Endothelial cell of umbilical vein (primary cell): ENCODE results near the gene CELSR1. TPM values are rescaled to one million over a fixed set of nuclear protein-coding genes. Genes with fewer than 3 reads are reported as not detected.

Experiments
- BruUV-seq: library from RNA; stranded (reverse); fragments of 400-500 nt; replicated peaks from 2 replicates; lab custom pipeline; 2021; lab: Mats Ljungman, UMichigan
- CTCF ChIA-PET: fragments of 300-600, 350-600 bp; sonication (Branson Sonifier 250); formaldehyde crosslinking; loops from one replicate; lab custom pipeline; 2021; ENCODE audit warnings: antibody characterized with exemption, inconsistent platforms; lab: Charles Lee
- POLR2A ChIA-PET: fragments of 300-600, 350-600 bp; sonication (Branson Sonifier 250); formaldehyde crosslinking; loops from one replicate; lab custom pipeline; 2021; ENCODE audit warnings: antibody characterized with exemption, inconsistent platforms; lab: Charles Lee
- DNase-seq: peaks from one replicate; pipeline ENCODE4 v3.0.0-alpha.2; 2011; ENCODE audit warnings: low read depth, low spot score
- FAIRE-seq: peaks from 2 replicates; lab custom pipeline; 2011; peaks lifted over from hg19 to GRCh38; lab: Jason Lieb, UNC
- H2AFZ ChIP-seq: 2 replicates; pipeline ENCODE4 v1.6.0; 2012; ENCODE audit warnings: low read depth, low read length, control low read depth, inconsistent platforms
- H3K27ac ChIP-seq: 2 replicates; pipeline ENCODE4 v1.5.1; 2011; ENCODE audit warnings: low read depth, mild to moderate bottlenecking, control low read depth, low read length, moderate library complexity; ENCODE audit not compliant: insufficient read depth
- H3K27me3 ChIP-seq, 2 experiments: 2 replicates each; pipeline versions ENCODE4 v1.6.0 to v1.6.1; 2011; ENCODE audit warnings: low read length in 2 of 2, mixed read lengths in 1 of 2; ENCODE audit not compliant: control insufficient read depth in 2 of 2, insufficient read depth in 2 of 2
- H3K36me3 ChIP-seq, 2 experiments: 2 replicates in 1 of 2; 3 replicates in 1 of 2; pipeline ENCODE4 v1.5.1; 2011; ENCODE audit warnings: low read length in 2 of 2, mild to moderate bottlenecking in 1 of 2, moderate library complexity in 1 of 2; ENCODE audit not compliant: control insufficient read depth in 2 of 2, insufficient read depth in 2 of 2; ENCODE audit errors: extremely low read depth in 1 of 2
- H3K4me1 ChIP-seq: 3 replicates; pipeline ENCODE4 v1.5.1; 2011; ENCODE audit warnings: mild to moderate bottlenecking, low read length; ENCODE audit not compliant: control insufficient read depth, insufficient read depth; ENCODE audit errors: extremely low read depth
- H3K4me2 ChIP-seq: 2 replicates; pipeline ENCODE4 v1.6.1; 2011; ENCODE audit warnings: low read length, control low read depth, mixed read lengths; ENCODE audit not compliant: insufficient read depth
- H3K4me3 ChIP-seq, 3 experiments: fragments of 200-600 bp in 1 of 3; sonication (generic), shearing (Covaris generic) in 1 of 3; replicated peaks in 1 of 3; 2 replicates each; pipeline ENCODE4 v1.5.1; 2011 to 2016; ENCODE audit warnings: control low read depth in 3 of 3, low read length in 3 of 3, mild to moderate bottlenecking in 2 of 3, inconsistent platforms in 1 of 3, low read depth in 1 of 3, moderate library complexity in 1 of 3; ENCODE audit not compliant: insufficient read depth in 1 of 3
- H3K79me2 ChIP-seq: 2 replicates; pipeline ENCODE4 v1.6.0; 2012; ENCODE audit warnings: low read length, inconsistent platforms; ENCODE audit not compliant: control insufficient read depth, insufficient read depth
- H3K9ac ChIP-seq: replicated peaks from 2 replicates; pipeline ENCODE3; 2011; ENCODE audit warnings: low read length, control low read depth; ENCODE audit not compliant: insufficient read depth; ENCODE audit errors: extremely low read depth
- H3K9me1 ChIP-seq: replicated peaks from 3 replicates; pipeline ENCODE4 v1.6.0; 2011; ENCODE audit warnings: mild to moderate bottlenecking, low read length; ENCODE audit not compliant: control insufficient read depth, insufficient read depth; ENCODE audit errors: extremely low read depth
- H3K9me3 ChIP-seq: replicated peaks from 2 replicates; pipeline ENCODE4 v1.5.1; 2012; ENCODE audit warnings: low read length, inconsistent platforms; ENCODE audit not compliant: control insufficient read depth, insufficient read depth
- H4K20me1 ChIP-seq: replicated peaks from 2 replicates; pipeline ENCODE3; 2011; ENCODE audit warnings: mild to moderate bottlenecking, low read length; ENCODE audit not compliant: control insufficient read depth, insufficient read depth; ENCODE audit errors: extremely low read depth
- GATA2 ChIP-seq: IDR thresholded peaks from 2 replicates; pipeline ENCODE4 v1.7.0; 2011; ENCODE audit warnings: low read depth, mild to moderate bottlenecking, moderate library complexity, mixed read lengths, low read length; ENCODE audit not compliant: insufficient read length, insufficient read depth
- JUN ChIP-seq: IDR thresholded peaks from 2 replicates; pipeline ENCODE4 v1.6.1; 2011; ENCODE audit warnings: borderline replicate concordance, low read depth; ENCODE audit not compliant: insufficient read length, insufficient read depth
- dilution Hi-C: fragments of 300-500 bp; cut with MboI; formaldehyde crosslinking; loops from one replicate; pipeline ENCODE4 v1.15.0; 2019; ENCODE audit warnings: low sequenced_read_pairs; ENCODE audit not compliant: extremely low pct_ligation_motif_present
- intact Hi-C: fragments of 100-400 bp; cut with micrococcal nuclease; formaldehyde crosslinking; loops from one replicate; pipeline ENCODE4 v1.10.0; 2022
- polyA plus RNA-seq, 4 experiments: library from polyadenylated mRNA; depleted of rRNA in 3 of 4; stranded (reverse) in 3 of 4; unstranded in 1 of 4; fragments of >200 nt; gene quantifications; 2 replicates each; pipeline versions ENCODE4 v1.2.1 to v1.2.3, GENCODE V29; 2011 to 2012; ENCODE audit warnings: missing spikeins in 1 of 4
- total RNA-seq: library from RNA; stranded (reverse); gene quantifications from 2 replicates; pipeline ENCODE4 v1.2.3, GENCODE V29; 2021
- TF ChIP-seq, protein P1 (sequence below): IDR thresholded peaks from 2 replicates; pipeline ENCODE4 v1.6.1; 2011; ENCODE audit not compliant: insufficient read depth, insufficient read length
- TF ChIP-seq, protein P2 (sequence below), 2 donors: IDR thresholded peaks; 1 replicate in 1 of 2; 2 replicates in 1 of 2; pipeline ENCODE4 v1.5.1; 2011; ENCODE audit warnings: low read length in 2 of 2, mild to moderate bottlenecking in 2 of 2, moderate library complexity in 2 of 2, control low read depth in 1 of 2, inconsistent platforms in 1 of 2, low read depth in 1 of 2; ENCODE audit not compliant: insufficient read depth in 1 of 2; ENCODE audit errors: extremely low read depth in 1 of 2

CELSR1 gene
- total and polyA plus RNA-seq, 2 donors (not counting 3 experiments of a cell fraction or from before 2014, with no cell fraction given): 3.7 to 5.4 TPM

DNA sequence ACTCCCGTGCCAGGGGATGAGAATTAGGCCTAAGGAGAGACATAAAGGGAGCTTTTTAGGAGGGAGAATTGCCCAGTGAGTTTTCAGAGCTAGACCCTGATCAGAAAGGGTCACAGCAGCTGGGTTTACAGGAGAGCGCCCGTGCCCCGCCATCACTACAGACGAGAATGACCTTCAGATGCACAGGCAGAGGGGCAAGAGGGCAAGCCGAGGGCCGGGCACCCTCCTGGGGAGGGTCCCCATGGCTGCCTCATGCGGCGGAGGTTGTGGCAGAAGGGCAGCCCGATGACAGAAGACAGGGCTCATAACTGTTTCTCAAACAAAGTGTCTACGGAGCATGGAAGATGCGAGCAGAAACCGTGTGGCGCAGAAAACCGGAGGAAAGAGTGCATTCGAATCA is 129.7 kb downstream of the CELSR1 start:
- H3K36me3 ChIP-seq: no peaks in the 10 kb centered on the region
- H3K27ac ChIP-seq: no peak overlapping the region
- no TSS peak for BruUV-seq
- intact Hi-C loops: no loop called here
- H4K20me1 ChIP-seq: no peaks in the 10 kb centered on the region
- TF ChIP-seq, protein P1, sequence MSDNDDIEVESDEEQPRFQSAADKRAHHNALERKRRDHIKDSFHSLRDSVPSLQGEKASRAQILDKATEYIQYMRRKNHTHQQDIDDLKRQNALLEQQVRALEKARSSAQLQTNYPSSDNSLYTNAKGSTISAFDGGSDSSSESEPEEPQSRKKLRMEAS: no peak
- TF ChIP-seq GATA2 (no peak), JUN (no peak)
- TF ChIP-seq, protein P2, sequence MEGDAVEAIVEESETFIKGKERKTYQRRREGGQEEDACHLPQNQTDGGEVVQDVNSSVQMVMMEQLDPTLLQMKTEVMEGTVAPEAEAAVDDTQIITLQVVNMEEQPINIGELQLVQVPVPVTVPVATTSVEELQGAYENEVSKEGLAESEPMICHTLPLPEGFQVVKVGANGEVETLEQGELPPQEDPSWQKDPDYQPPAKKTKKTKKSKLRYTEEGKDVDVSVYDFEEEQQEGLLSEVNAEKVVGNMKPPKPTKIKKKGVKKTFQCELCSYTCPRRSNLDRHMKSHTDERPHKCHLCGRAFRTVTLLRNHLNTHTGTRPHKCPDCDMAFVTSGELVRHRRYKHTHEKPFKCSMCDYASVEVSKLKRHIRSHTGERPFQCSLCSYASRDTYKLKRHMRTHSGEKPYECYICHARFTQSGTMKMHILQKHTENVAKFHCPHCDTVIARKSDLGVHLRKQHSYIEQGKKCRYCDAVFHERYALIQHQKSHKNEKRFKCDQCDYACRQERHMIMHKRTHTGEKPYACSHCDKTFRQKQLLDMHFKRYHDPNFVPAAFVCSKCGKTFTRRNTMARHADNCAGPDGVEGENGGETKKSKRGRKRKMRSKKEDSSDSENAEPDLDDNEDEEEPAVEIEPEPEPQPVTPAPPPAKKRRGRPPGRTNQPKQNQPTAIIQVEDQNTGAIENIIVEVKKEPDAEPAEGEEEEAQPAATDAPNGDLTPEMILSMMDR (IDR thresholded peaks at IDR 0.05; ENCODE audit: extremely low read depth in 1 of 2, insufficient read depth in 1 of 2, low read depth in 1 of 2, low read length in 2 of 2): no peak
- FAIRE-seq (no peak), DNase-seq (no peak)
- CTCF ChIA-PET: interaction anchor here (1.2 to 1.3 kb wide), 3 partner anchors 40 to 134 kb away, joined by 3 to 4 read pairs (median 3); no protein-coding TSS in a partner anchor
- H3K27me3 ChIP-seq: no peaks in the 10 kb centered on the region
- no peak overlapping the region for H3K4me3 ChIP-seq
- no peak overlapping the region for H3K9ac ChIP-seq
- no peak overlapping the region for H2AFZ ChIP-seq
- dilution Hi-C loops: no loop called here
- no peaks in the 10 kb centered on the region for H3K9me1 ChIP-seq
- H3K4me1 ChIP-seq: no peaks in the 10 kb centered on the region
- H3K4me2 ChIP-seq: no peak overlapping the region
- H3K9me3 ChIP-seq: no peaks in the 10 kb centered on the region
- H3K79me2 ChIP-seq: no peaks in the 10 kb centered on the region
- POLR2A ChIA-PET: no interaction called here

DNA sequence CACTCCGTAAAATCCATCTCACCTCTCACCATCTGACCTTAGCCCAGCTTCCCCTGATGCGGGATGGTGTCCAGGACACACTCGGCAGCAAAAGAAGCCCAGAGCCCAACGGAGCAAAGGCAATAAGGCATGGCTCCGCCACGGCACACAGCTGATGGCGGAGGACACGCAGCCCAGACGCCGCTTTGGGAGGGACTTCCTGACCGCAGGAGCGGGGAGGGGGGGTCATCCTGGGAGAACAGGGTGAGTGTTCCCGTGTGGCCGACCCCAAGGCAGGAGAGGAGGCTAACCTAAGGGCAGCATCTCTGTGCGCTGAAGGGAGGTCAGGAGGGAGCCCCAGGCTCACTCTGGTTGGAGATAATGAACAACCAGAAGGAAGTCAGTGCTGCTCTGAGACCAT is 130.6 kb downstream of the CELSR1 start:
- CTCF ChIA-PET: interaction anchor here (1.2 kb wide), 1 partner anchor 39 kb away, joined by 3 read pairs; no protein-coding TSS in a partner anchor
- dilution Hi-C loops (no loop called here), intact Hi-C loops (no loop called here)
- no TSS peak for BruUV-seq
- TF ChIP-seq JUN: no peak
- H4K20me1 ChIP-seq: no peaks in the 10 kb centered on the region
- no peaks in the 10 kb centered on the region for H3K4me1 ChIP-seq
- no peak for DNase-seq
- H3K27me3 ChIP-seq: no peaks in the 10 kb centered on the region
- no peaks in the 10 kb centered on the region for H3K36me3 ChIP-seq
- H3K9me3 ChIP-seq: no peaks in the 10 kb centered on the region
- H3K27ac ChIP-seq: no peak overlapping the region
- H2AFZ ChIP-seq: no peak overlapping the region
- POLR2A ChIA-PET: no interaction called here
- H3K79me2 ChIP-seq: no peaks in the 10 kb centered on the region
- H3K9ac ChIP-seq: no peak overlapping the region
- no peaks in the 10 kb centered on the region for H3K9me1 ChIP-seq
- no peak overlapping the region for H3K4me2 ChIP-seq
- no peak overlapping the region for H3K4me3 ChIP-seq
- no peak for FAIRE-seq
